ENCODE results near the gene CXCL13.
"Not testable (repeated sequence)": the region's sequence is repeated elsewhere in the genome, so short reads cannot be mapped to it uniquely, and the experiment has no call there.

Gene CXCL13

DNA sequence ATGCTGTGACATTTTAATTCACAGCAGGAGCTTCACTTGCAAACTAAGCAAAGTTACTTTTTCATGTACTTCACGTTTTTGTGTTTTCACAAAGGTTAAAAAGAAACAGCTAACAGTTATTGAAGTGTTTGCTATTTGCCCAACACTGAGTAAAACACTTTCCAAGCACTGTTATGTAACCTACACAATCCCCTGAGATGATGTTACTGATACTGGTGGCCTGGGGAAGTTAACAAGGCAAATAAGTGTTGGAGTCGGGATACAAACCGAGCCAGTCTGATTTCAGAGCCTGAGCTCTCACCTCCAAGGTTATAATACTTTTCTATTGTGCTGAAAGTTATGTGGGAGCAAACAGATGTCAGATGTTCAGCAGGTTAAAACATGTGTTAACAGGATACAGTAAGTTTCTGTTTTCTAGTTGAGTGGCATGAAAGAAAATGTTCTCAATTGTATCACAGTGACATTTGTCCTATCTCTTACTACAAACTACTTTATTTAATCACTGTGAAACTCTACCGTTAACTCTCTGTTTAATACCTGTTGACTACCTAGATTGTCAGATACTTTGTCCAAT is 3.9 kb upstream of the CXCL13 start:
- DNase-seq (ENCODE audit: low read depth) = no peak

DNA sequence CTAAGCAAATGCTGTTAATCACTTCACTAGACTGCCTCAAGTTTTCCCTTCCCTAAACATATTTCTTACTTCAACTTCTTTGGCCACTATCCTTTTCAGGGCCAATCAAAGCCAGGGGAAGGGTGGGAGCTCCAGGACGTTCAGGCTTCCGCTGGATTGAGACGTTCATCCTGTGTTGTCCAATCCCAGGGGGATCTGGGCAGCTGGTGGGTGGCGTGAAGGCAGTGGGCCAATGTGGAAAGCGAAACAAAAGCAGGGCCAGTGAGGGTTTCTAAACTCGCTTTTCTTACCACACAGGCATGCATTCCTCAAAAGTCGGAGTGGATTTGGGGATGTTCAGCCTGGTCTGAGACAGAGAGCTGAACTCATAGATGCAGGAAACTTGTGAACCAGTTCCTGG is 7.6 kb downstream of the CXCL13 start:
- DNase-seq (ENCODE audit: low read depth) = no peak

DNA sequence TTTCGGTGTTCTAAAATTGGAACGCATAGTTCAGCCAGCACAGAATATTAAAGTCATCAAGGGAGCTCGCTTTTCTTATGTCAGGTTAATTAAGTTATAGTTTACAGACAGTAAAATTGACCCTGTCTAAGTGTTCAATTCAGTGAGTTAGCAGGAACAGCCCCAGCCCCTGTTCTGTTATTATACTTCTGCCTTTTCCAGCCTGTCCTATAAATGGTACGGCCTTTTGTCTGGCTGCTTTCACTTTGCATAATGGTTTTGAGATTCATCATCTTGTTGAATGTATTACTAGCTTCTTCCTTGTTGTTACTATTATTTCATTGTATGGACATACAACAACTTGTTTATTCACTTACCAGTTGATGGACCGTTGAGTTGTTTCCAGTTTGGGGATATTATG is 9.5 kb downstream of the CXCL13 start:
- DNase-seq (ENCODE audit: low read depth) = no peak

DNA sequence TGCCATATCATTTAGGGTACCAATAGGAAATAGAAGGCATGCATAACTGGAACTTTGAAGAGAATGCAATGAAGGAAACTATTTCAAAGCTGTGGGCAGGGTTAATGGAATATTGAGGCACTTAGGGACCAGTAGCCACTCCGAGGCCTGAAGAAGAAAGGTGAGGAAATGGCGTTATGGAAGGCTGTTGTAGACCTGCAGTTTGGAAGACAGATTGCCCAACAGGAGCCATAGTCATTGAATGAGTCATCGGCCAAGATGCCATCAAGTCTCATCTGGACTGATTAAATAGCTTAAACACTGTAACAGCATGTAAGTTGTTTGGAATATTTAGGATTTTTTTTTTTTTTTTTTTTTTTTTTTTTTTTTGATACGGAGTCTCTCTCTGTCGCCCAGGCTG is 11.6 kb downstream of the CXCL13 start:
- no peak for DNase-seq (ENCODE audit: low read depth)

DNA sequence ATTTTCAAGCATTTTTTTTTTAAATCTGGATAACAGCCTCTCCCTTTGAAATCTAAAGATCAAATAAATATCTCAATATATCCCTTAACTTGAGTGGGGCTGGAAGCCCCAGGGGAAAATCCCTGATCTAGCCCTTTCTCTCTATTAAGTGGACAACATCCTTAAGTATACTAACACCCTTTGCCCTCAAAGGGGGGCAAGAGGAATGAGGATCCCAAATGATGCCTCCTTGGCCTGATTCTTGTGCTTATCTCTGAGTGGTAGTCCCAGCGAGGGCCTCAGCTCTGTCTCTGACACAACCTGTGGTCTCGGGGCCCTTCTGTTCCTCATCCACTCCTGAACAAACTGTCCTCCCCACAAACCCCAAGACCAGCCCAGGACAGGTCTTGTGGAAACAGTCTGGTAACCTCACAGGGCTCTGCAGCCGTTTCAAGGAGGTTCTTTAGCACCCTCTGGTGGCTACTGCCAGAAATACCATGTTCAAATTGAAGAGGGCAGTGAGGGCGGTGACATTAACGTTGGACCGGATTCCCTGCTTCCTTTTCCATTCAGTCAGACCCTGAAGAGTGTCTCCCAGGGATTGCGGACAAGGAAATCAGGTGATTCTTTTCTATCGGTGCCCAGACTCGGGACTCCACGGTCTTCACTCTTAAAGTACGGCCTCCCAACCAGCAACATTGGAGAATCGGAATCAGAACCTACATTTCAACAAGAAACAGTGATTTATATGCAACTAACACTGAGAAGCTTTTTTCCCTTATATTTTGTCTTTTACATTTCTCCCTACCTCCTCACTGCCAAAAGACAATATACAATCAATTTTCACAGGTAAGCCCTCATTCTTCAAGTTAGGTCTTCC is 13.0 kb downstream of the CXCL13 start:
- DNase-seq (ENCODE audit: low read depth) = peak; percentile 25

DNA sequence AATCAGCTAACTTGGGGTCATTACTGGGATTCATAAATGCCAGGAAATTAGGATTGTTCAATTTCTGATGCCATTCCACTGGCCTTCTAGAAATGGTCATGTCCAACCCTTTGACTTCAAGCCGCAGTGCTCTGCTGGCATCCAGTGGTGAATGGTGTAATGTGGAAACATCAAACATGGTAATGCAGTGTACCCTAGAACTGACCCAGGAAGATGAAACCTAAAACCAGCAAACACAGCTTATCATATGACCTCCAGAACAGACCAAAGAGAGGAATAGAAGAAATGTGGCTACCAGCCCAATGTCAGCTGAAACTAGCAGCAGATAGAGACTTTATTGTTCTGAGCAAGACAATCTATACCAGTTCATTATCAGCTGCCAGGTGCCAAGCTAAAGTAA is 13.8 kb downstream of the CXCL13 start:
- no peak for DNase-seq (ENCODE audit: low read depth)

DNA sequence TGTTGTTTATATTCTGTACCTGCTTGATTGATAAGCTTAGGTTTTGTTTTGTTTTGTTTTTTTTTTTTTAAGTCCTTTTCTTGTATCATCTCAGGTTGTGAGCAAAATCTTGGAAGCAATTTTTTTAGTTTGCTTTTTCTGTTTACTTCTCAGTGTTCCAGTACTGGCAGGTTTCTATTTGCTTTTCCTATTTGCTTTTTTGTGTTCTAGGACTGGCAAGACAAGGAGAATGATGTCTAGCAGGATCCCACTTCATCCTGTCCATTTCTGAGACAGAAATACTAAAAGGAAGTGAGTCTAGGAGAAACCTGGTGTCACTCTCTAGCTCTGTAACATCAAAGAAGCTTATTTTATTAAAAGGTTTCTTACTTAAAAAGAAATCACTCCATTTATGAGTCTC is 15.6 kb downstream of the CXCL13 start:
- DNase-seq (ENCODE audit: low read depth) = no peak

DNA sequence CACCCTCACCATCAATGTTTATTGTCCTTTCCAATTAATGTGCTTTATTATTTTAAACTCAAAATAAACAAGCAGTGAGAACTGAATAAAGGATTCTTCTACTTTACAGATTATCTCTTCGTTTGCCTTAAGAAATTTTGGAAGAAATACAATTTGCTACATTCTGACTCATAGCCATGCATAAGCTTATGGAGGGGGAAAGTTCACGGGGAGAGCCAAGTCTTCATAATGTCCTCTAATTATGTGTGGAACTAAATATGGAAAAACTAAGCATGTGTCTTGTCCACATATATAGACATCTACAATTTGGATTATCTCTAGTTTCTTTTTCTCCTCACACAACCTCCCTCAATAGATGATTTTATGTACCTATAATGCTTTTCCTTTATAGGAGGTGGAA is 17.5 kb downstream of the CXCL13 start:
- no peak for DNase-seq (ENCODE audit: low read depth)

DNA sequence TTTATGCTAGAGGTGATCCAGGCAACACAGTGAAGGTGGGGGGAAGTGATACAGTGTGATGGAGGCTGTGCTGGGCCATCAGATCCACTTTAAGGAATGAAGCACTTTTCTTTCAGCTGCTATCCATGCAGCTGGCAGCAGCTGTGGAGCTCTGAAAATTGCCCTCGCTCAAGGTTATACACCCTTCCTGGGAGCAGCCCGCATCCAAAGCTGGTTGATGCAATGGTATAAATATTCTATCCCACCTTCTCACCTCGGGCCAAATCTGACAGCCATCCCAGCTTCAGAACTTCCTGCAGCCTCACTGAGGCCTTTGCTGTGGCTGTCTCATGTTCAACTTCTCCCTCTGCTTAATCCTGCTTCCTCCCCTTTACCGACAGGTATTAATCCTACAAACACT is 18.6 kb downstream of the CXCL13 start:
- no peak for DNase-seq (ENCODE audit: low read depth)

DNA sequence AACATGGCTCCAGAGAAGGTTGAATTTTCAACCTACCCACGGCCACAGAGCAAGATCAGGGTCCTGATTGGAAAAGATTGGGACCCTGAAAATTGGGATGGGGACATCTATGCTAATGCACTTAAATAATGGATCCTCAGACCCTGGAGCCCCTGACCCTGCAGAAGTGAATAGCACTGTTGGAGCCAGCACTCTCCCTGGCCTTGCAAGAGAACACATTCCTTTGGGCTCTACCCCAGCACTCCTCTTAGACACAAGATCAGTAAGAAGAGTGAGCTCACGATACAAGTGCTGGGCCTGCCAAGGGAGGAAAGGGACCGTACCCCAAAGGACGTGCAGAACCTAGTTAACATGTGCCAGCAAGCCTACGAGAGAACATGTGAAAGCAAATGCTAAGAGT is 19.9 kb downstream of the CXCL13 start:
- DNase-seq (ENCODE audit: low read depth) = no peak

DNA sequence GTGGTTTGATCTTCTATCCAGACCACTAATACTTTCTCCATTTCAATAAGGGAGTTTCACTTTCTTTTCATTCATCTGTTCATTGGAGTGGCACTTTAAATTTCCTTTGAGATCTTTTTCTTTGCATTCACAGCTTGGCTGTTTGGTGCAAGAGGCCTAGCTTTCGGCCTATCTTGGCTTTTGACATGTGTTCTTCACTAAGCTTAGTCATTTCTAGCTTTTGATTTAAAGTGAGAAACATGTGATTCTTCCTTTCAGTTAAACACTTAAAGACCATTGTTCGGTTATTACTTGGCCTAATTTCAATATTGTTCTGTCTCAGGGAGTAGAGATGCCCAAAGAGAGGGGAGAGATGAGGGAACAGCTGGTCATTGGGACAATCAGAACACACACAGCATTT is 24.3 kb downstream of the CXCL13 start:
- no peak for DNase-seq (ENCODE audit: low read depth)

DNA sequence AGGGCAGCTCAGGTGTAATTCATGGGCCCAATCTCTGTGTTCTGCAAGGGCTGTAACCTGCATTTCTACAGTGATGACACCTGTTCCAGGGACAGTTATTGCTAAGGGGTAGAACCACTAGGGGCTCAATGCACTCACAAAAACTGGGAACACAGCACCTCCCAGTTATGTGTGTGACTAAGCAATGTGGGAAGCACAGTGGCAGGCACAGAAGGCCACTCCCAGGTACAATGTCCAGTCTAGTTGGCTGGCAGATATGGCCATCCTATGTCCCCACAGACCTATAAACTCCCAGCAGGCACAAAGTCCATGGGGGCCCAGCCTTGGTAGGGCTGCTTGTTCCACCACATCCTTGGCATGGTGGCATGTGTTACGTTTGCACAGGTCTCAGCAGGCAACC is 25.7 kb downstream of the CXCL13 start:
- no peak for DNase-seq (ENCODE audit: low read depth)

DNA sequence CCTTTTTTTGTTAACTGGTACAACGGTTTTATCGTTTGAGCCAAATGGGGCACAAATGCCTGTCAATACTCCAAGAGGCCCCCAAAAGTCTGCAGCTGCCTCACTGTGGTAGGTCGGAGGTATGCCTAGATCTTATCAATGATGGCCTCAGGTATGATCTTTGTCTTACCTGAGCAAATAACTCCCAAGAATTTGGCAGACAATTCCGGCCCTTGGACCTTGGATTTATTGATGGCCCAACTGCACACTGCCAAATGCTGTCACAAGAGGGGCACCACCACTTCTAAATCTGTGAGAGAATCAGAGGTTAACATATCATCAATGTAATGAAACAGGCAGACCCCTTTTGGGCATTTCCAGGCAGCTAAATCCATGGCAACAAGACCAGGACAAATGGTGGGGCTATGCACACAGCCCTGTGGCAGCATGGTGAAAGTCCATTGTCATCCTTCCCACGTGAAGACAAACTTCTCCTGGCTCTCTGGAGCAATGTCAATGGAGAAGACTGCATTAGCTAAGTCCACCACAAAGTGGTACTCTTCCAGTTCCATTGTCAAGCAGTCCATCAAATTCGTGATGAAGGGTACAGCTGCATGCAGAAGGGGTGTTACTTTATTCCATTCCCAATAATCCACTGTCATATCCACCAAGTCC is 28.6 kb downstream of the CXCL13 start:
- DNase-seq (ENCODE audit: low read depth) = no peak

DNA sequence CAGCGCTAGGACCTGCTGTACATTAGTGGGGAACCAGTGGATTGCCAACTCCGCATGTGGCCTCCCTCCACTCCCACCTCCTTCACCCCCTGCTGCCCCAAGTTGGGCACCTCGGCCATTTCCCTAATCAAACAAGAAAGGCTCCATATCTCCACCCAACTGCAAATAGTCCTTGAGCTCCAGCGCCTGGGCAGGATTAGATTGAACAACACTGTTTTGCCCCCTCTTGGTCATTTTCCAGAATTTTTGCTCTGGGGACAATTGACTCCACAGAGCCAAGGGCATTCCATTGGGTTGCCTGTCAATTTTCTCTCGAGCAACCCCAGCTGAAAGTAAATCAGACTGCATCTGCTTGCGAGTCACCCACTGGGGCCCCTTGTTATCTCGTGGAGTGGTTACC is 29.6 kb downstream of the CXCL13 start:
- DNase-seq (ENCODE audit: low read depth) = no peak

DNA sequence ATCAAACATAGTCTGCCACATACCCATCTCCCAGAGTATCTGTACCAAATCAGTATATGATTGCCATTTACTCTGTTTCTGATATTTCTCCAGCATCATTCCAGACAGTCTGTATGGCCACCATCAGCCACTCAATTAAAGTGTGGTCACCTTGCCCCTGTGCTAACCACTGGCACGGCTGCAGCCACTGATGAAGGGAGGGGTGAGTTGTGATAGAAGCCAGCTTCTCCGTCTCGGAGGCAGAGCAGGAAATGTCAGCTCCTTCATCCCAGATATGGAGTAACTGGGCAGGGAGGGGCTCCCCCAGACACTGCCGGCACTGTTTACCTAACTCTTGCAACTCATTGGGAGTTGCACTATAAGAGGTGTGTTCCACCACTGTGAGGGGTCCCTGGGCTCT is 30.3 kb downstream of the CXCL13 start:
- DNase-seq (ENCODE audit: low read depth) = no peak

DNA sequence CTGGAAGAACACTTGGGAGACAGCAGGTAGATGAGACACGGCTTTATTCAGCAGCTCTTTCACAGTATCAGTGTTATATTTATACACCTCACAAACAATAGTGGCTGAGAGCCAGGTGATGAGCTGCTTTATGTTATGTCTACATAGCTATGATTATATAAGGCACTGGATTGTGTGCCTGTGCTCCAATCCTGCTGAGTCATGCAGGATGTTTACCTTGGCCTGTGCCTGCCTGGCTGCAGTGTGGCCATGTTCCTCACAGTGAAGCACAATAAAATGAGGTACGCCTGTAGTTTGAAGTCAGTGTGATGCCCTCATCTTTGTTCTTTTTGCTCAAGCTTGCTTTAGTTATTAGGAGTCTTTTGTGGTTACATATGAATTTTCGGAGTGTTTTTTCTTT is 31.3 kb downstream of the CXCL13 start:
- DNase-seq (ENCODE audit: low read depth) = no peak

DNA sequence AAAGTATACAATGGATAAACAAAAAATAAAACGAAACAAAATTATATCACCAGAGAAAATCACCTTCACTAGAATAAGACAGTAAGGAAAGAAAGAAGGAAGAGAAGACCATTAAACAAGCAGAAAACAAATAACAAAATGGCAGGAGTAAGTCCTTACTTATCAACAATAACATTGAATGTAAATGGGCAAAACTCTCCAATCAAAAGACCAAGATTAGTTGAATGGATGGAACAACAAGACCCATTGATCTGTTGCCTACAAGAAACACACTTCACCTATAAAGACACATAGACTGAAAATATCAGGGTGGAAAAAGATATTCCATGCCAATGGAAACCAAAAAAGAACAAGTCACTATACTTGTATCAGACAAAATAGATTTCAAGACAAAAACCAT is 38.4 kb downstream of the CXCL13 start:
- not testable (repeated sequence) for DNase-seq (ENCODE audit: low read depth)

DNA sequence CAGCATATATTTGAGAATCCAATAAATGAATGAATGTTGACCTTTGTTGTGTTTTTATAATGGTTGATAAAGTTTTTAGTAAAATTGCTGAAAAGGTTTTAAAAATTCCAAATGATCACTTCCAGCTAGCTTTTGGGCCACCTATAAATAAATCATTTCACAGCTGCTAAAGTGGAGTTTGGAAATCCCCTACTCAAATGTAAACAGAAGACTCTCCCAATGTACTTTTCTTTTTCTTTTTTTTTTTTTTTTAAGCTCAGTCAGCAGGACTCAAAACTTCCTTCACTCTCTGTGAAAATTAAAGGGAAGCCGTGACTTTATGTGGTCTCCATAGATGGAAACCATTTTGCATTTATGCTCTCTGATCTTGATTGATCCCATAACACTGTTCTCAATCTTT is 45.2 kb downstream of the CXCL13 start:
- DNase-seq (ENCODE audit: low read depth) = no peak

DNA sequence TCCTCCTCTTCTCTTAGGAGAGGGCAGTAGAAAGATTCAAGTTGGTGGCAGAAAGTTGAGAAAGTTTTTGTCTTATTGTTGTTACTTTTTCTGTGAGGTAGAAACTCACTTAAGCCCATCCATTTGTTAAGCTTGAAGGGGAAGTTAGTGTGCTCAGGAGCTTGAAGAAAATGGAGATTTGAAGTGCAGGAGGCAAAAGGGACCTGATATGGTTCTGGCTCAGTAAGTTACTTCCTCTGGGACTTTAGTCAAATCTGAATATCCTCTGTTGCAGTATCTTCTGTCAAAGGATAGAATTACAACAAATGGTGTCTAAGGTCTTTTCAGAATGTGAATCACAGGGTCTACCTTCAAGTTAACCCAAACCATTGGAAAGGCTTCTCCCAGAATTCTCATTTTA is 46.2 kb downstream of the CXCL13 start:
- no peak for DNase-seq (ENCODE audit: low read depth)

DNA sequence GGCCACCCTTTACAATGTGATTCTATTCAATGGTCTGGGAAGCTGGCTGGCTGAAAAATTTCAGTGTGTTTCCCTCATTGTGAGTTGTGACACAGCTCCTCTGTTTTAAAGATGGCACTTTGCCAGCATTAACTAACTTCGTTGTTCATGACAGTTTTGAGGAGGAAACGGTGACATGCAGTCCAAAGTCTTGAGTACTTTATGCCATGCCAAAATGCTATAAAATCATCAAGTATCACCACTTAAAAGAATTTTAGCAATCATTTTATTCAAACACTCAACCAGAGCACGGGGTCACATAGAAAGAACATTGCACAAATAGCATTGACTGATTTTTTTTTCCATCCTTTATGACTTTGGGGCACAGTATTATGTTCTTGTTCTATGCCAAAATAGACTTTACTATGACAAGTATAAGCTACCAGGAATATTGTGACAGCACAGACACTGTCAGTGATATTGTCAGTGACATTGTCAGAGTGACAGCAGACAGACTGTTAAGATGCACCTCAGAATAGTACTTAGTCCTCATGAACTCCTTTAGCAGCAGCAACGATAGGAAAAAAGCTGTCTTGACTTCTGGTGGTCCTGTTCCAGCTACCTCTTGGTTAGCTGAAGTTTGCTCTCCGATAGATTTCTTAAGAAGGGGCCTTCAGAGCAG is 46.7 kb downstream of the CXCL13 start:
- DNase-seq (ENCODE audit: low read depth) = no peak

DNA sequence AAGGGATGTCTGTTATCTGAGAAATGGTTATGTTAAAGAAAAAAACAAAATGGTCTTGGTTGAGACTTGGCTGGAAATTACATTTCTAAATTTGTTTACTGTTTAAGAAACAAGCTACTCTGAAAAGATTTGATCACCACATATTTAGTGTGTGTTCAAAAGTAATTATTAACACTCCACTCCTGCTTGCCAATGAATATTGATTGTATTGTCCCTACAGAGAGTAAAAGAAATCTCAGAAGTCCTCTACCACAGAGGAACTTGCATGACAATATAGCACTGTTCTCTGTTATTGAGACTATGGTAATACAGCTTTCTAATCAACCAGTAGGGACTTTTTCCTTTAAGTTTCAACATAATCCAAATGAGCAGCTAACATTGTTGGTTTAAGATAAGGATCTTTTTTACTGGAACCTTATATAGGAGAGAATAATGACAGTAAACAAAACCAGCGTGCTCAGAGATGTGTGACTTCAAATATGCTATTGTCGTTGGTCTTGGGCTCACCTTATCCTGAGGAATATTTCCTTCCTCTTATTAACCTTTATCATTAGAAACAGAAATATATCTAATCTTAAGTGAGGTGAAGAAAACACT is 47.6 kb downstream of the CXCL13 start:
- DNase-seq (ENCODE audit: low read depth) = no peak

DNA sequence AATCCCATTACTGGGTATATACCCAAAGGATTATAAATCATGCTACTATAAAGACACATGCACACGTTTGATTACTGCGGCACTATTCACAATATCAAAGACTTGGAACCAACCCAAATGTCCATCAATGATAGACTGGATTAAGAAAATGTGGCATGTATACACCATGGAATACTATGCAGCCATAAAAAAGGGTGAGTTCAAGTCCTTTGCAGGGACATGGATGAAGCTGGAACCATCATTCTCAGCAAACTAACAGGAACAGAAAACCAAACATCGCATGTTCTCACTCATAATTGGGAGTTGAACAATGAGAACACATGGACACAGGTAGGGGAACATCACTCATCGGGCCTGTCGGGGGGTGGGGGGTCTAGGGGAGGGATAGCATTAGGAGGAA is 54.7 kb downstream of the CXCL13 start:
- not testable (repeated sequence) for DNase-seq (ENCODE audit: low read depth)
